HG03108 (cell line): ENCODE data around the gene FRRS1L.
"Not testable (repeated sequence)": the region's sequence is repeated elsewhere in the genome, so short reads cannot be mapped to it uniquely, and the experiment has no call there.

Experiments used
- ATAC-seq: cut with Tn5 transposase; IDR thresholded peaks from one replicate; pipeline ENCODE4 v1.9.1; 2021; ENCODE audit warnings: moderate library complexity; ENCODE audit not compliant: unreplicated experiment

The FRRS1L gene

DNA sequence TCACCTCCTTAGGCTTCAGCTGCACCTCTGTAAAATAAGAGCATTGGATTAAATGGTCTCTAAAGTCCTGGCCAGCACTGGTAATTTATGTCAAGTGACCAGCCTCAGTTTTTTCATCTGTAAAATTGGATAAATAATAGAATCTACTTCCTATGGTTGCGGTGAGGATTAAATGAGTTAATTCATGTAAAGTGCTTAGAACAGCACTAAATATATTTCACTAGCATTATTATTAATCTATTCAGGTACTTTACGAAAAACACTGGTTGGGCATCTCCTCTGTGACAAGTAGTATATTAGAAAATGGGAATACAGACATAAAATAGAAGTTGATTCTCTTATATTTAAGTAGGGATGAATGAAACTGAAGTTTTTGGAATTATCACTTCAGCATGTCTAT is 33.5 kb downstream of the FRRS1L start:
- ATAC-seq = no peak

DNA sequence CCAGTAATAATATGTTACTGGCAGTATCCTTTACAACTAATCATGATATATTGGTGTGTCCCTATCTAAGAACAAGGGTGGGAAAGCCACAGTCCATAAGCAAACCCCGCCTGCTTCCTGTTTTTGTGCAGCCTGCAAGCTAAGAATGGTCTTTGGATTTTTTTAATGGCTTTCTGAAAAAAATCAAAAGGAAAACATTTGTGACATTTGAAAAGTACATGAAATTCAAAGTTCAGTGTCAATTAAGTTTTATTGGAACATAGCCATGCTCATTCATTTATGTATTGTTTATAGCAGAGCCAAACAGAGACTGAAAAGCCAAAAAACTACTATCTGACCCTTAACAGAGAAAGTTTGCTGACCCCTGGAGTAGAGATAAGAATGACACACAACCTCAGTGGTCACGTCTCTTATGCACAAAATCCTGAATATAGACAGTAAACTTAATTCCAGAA is 34.5 kb downstream of the FRRS1L start:
- no peak for ATAC-seq

DNA sequence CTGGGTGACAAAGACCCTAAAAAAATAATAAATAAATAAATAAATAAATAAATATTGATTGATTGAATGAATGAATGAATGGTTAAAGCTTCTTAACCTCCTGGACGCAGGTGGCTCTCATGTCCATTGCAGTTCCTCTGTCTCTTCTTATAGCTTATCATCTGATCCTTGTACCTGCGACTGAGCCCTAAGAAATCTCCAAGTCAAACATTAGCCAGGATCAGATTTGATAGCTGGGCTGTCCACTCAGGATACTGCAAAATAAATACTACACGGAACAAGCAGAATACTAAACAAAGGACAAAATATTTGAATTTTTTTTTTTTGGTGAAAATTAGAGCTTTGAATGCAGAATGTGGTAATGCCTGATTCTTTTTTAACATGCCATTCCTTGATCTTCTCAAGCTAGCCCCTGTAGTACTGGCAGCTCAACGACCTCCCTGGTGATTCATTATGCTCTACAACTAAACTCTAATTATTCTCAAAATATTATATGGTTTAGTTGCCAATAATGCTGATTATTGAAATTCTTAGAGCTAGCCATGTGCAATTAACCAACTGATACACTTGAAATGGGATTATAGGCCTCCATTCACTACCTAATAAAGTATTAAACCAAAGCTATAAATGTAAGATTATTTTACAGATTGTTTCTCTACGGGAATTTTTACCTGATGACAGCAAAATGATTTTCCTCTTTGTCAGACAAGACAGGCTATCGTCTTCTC is 37.4 kb downstream of the FRRS1L start:
- ATAC-seq = no peak

DNA sequence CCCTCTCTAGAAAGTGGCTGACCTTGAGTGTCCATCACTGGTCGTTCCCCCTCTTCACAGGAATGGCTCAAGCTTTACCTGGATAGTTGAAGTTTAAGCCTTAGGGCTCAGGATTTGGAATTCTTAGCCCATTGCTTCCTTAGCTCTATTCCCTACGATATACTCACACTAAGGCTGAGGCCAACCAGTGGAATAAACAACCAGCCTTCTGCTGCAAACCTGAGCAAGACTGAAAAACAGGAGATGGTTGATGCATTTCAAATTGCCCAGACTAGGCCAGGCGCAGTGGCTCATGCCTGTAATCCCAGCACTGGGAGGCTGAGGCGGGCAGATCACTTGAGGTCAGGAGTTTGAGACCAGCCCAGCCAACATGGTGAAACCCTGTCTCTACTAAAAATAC is 40.4 kb downstream of the FRRS1L start:
- ATAC-seq = not testable (repeated sequence)

DNA sequence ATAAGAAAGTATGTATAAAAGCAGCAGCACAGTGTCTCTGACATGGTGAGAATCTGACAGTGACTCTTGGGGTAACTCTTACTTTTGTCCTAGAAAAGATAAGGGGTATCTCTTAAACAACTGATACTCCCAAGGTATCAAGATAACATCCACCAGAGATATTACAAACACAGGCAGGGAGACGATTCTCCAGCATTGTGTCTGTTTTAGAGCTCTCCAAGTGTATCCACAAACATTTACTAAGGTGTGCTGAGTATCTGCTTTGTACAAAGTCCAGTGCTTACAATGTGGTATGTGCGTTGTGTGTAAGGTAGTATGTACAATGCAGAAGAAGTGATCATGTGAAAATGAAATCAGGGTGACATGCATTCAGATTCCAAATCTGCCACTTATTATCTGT is 42.9 kb downstream of the FRRS1L start:
- no peak for ATAC-seq

DNA sequence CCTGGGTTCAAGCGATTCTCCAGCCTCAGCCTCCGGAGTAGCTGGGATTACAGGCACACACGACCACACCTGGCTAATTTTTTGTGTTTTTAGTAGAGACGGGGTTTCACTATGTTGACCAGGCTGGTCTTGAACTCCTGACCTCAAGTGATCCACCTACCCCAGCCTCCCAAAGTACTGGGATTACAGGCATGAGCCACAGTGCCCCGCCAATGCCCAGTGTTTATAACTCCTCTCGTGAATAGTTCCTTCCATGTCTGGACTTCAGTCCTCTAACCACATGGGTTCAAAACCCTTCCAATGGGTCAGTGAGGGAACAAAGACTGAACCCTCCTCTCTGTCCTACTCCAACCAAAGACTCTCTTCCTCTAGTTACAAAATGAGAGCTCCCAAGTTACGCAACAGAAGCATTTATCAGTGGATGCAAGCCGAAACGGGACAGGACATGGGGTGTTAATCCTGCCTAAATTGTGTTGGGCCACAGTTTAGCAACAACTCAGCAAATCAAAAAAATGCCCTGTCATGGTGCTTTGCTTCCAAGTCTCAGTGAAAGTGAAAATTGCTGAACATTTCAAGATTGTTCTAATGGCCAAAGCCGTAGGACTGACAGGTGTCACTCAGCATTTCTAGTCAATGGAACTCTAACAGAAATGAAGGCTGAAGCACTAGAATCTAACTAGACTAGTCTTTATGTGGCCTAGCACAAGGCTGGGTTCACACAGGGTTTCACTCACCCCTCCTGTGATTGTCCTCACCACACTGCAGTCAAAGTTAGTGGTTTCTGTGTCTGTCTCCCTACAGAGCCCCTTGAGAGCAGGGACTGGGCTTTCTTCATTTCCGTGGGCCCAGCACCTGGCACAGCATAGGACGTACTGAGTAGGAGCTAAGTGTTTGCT is 44.1 kb downstream of the FRRS1L start:
- ATAC-seq = no peak

DNA sequence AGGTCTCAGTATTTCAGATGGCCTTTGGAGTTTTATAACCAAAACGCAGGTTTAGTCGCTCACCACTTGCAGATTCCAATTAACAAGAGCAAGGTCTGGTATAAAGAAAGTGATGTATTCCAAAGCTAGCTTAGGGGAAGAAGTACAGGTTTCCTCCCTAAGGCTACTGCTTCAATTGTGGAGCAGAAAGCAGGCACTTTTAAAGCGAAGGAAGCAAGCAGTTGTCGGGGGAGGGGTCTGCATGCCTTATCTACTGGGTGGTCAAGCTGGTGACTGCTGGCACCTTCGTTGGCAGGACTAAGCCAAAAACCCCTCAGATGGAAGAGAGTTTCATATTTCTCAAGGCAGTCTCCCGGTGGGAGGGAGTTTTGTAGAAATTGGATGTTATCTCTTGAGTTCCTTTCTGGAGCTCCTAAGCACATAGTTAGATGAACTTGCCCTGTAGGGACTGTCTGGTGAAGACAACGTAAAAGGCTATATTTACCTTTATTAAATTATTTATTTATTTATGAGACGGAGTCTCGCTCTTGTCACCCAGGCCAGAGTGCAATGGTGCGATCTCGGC is 45.7 kb downstream of the FRRS1L start:
- ATAC-seq = no peak

DNA sequence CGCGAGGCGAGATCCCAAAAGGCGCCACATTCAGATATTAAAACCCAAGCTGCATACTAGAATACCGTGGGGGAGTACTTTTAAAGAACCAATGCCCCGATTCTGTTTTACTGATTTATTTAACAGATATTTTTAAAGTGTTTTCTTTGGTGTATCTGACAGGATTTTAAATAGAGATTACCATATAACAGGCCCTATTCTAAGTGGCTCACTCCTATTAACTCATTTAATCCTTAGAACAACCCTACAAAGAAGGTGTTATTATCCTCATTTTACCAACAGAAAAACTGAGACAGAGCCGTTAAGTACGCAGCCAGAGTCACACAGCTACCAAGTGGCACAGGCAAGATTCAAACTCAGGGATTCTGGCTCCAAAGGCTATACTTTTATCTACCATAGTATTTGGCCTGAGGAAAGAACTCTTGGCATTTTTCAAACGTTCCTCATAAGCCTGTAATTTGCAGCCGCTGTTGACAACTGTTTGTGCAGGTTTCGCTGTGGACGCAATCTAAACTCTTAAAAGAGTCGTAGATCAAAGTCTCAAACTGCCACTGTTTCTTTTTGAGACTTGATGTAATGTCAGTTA is 46.8 kb downstream of the FRRS1L start:
- ATAC-seq = no peak

DNA sequence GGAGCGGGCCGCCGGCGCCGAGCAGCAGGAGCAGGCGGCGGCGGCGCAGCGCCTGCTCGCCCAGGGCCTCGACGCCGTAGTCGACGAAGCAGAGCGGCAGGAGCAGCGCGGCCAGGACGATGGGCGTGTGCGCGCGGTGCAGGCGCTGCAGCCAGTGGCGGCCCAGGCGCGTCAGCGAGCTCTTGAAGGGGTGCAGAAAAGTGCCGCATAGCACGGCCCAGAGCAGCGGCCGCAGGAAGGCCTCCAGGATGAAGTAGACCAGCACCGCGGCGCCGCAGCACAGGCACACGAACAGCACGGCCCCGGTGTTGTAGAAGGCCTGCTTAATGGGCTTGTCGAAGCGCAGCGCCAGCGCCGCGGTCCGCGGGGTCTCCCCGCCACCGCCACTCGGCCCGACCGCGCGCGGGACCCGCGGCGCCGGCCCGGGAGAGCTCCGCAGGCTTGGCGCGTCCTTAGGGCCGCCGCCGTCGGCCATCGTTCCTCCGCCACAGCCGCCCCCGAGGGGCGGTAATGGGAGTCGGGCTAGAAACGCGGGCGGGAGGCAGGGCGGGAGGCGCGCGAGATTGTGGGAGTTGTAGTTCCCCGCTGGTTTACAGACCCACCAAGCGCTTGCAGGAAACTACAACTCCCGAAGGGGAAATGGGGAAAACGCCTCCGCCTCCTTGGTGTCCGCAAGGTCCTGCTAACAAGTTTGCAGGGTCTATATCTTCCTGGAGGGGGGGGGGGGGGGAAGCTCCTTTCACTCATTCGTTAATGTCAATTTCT is 47.4 kb downstream of the FRRS1L start, which contains the start of gene TMEM245:
TMEM245 (minus strand) TSS at position 509 of the 765 bp plus-strand sequence; CDS start at position 475, 34 bp downstream.
- ATAC-seq = peak; percentile 91

DNA sequence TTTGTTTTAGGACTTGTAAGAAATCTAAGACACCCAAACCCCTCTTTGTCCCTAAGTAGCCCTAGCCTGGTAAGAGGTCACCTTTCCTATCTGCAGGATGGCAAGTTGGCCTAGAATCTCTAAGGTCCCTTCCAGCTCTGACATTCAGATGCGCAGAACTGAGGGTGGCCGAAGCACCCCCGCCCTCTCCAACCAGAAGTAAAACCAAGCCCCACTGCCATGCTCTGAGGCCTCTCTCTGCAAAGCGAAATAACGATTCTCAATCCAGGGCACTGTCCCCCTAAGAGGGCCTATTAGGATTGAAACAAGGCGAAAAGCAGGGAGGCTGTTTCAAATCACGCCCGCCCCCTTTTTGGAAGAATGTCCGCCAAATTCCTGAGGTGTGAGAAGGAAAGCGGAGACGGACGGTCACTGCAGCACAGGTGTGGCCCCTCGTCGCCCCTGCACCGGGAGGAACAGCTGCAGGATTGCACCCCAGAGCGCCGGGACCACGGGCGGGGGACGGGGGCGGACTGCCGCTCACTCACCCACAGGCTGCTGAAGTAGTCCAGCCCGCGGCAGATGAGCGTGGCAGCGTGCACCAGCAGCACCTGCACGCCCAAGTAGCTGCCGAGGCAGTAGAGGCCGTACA is 48.1 kb downstream of the FRRS1L start:
- ATAC-seq = no peak

DNA sequence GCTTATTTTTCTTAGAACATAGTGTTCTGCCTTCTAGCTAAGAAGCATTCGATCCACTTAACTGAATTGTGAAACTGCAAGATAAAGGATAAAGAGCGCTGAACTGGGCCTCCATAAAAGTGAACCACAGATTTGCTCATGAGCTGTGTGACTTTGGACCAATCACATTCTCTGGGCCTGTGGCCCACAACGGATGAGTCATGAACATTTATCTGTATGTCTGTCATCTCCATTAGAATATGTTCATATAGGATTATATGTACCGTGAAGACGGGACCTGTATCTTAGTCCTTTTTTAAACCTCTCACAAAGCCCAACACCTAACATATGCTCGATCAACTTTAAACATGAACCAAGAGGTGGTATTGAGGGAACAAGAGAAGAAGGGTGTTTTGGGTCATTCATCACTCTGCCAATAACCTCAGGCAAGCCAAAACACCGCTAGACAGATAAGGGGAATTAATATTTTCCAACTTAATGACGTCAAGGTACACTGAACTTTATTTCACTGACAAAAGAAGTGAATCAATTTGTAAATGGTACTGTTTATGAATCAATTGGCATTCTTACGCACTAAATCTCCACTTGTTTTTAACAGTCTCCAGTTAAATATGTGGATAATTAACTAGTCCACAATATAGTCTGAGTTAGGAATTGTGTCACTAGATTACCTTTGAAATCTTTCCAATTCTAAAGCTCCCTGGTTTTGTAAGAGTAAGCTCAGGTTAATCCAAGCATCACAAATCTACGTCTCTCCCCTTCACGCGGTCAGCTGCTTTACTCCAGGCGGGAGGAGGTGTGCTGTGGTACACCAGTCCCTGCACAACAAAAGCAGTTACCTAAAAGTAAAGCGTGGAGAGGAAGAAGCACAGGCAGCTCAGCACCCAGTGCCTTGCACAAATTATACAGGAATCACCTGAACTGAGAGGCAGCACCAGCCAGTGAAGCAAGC is 48.9 kb downstream of the FRRS1L start:
- no peak for ATAC-seq

DNA sequence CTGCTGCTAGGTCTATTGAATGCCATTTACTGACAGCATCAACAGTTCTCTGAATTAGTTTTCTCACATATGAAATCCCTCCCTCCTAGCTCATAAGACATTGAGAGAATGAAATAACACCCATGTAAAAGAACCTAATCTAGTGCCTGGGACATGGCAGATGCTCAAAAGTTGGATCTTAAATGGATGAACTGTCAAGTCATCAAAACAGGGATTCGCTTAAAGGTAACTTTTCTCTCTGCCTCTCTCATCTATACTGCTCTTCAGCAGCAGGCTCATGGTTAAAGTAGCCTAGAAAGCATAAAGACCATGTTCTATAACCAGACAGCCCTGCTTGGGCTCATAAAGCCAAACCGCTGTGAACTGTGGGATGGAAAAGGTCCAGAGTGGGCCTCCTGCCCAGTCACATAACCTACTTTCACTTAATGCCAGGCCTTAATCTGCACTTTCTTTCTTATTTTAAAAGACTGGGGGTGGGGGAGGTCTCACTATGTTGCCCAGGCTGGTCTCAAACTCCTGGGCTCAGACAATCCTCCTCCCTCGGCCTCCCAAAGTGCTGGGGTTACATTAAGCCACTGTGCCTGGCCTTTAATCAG is 51.0 kb downstream of the FRRS1L start:
- no peak for ATAC-seq

DNA sequence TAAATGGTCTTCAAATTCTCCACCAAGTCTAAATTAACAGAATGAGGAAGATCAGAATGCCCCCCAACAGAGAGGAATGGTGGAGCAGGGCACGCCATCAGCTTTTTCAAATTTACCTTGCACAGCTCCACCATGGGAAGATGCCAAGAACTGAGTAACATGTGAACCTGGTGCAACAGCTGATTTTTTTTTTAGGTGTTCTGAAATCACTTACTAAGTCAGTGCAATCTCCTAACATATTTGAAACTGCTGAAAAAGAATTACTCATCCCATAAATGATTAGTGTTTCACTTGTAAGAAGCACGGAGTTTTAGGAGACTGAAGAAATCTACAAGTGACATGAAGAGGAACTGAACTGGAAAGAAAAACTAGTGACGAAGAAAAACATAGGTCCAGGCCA is 52.4 kb downstream of the FRRS1L start:
- ATAC-seq = no peak

DNA sequence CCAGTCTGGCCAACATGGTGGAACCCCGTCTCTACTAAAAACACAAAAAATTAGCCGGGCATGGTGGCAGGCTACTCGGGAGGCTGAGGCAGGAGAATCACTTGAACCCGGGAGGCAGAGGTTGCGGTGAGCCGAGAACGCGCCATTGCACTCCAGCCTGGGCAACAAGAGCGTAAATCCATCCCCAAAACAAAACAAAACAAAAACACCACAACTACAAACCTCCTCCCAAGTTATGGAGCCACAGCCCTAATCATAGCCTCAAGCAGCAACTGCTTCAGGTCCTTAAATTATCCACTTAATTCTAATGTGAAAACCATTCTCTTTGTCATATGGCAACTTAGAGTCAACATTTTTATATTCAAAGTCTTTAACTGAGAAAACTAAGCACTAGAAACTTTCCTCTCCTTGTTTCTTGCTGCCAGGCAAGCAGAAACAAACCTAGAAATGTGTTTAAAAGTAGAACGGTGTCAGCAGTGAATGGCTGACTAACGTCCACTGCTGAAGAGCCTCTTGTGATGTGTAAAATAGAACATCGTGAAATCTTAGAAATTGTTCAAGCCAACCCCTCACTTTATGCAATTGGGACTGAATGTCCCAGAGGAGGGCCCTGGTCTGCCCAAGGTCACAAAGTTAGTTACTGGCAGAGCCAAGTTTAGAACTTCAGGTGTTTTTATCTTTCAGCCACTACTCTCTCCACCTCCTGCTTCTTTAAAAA is 53.0 kb downstream of the FRRS1L start:
- ATAC-seq = no peak

DNA sequence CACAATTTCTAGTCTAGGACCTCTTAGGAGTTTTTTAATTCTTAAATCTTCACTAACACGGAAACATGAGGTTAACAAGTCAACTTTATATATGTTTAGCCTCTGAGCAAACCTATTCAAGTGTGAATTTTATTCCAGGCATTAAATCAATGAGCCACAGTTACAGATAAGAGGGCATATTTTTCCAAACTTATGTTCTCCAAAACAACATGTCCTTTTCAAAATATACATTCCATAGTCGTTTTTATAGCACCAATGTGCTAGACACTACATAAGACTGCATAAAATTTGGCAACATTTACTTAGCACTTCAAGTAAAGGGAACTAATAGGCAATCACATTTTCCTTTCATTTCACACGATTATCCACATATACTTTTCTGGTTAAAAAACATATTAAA is 53.8 kb downstream of the FRRS1L start:
- no peak for ATAC-seq

DNA sequence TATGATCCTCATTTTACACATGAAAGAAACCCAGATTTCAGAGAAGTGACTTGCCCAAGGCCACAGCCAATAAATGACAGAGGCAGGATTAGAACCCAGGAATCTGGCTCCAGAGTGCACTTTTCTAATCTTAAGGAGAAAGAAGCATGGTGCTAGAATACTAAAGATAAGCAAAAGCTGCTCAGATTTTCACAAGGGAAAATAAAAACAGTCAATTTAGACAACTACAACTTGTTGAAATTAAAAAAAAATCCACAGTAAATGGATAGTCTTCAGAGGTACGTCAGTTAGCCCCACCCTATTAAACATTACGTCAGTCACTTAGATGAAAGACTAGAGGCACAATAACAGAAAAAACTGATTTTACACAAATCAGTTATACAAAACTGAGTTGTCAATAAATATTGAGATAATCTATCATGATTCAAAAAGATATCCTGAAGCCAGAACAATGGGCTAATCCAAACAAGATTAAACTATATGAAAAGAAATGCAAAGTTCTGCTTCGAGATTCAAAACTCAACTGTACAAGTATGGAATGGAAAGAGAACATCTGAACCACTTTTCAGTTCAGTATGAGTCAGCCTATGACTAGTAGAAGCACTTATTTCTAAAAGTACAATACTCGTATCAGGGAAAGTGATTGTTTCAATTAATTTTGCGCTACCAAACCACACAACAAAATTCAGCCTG is 56.6 kb downstream of the FRRS1L start:
- ATAC-seq = peak; percentile 67

DNA sequence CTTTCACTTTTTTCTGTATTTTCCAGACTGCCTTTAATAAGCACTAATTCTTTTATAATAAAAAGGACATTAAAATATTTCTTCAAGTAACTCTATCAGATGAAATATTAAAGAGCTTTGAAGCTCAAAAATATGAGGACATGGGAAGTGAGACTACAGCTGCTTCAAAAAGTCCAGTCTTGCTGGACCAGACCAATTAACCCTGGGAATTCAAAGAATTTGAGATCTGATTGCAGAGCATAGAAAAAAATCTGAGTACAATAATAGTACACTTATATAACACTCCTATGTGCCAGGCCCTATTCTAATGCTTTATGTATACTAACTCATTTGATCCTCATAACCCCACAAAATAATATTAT is 57.1 kb downstream of the FRRS1L start:
- ATAC-seq = no peak
